NCI-H1105 treated with DMSO at 0.1 percent for 48 hours (cell line): ENCODE measurements around the gene TRIM59.
A peak's percentile ranks its signal among the peaks of the same experiment; 100 is the strongest.

Source experiments
- DNase-seq: peaks from one replicate; lab custom pipeline; 2025; lab: John Stamatoyannopoulos, UW

TRIM59 gene

GRCh38 chr3:160403028-160403545, 46.5 kb downstream of the TRIM59 start:
- peak; percentile 62 for DNase-seq

GRCh38 chr3:160402221-160403027, 47.2 kb downstream of the TRIM59 start:
- no peak for DNase-seq

GRCh38 chr3:160401291-160402095, 48.1 kb downstream of the TRIM59 start:
- DNase-seq: peak; percentile 49

GRCh38 chr3:160400702-160401150, 48.9 kb downstream of the TRIM59 start:
- DNase-seq: peak; percentile 32

GRCh38 chr3:160400030-160400701, 49.4 kb downstream of the TRIM59 start:
- peak; percentile 72 for DNase-seq

- peak; percentile 99 for DNase-seq
Measured at GRCh38 chr3:160399125-160400029, 50.2 kb downstream of the TRIM59 start, which contains the start of the genes IFT80 and SMC4. TSS of gene IFT80 (minus strand) at chr3:160399225. CDS start at chr3:160384600, 14,625 bp downstream. TSS of gene SMC4 (plus strand) at chr3:160399650. CDS start at chr3:160400827, 1,177 bp downstream.

- DNase-seq: no peak
Measured at GRCh38 chr3:160398820-160399124, 50.8 kb downstream of the TRIM59 start.

GRCh38 chr3:160395297-160395696, 54.3 kb downstream of the TRIM59 start:
- DNase-seq: peak; percentile 38

- DNase-seq: no peak
Measured at GRCh38 chr3:160394009-160394392, 55.6 kb downstream of the TRIM59 start.

GRCh38 chr3:160393346-160394008, 56.1 kb downstream of the TRIM59 start:
- DNase-seq: no peak

- no peak for DNase-seq
Measured at GRCh38 chr3:160392798-160393197, 56.8 kb downstream of the TRIM59 start.

- DNase-seq: no peak
Measured at GRCh38 chr3:160390565-160391138, 58.9 kb downstream of the TRIM59 start.
